ENCODE results near the gene BSDC1.
A peak's percentile ranks its signal among the peaks of the same experiment; 100 is the strongest.

Gene BSDC1

GRCh38 chr1:32336963-32337675, 57.1 kb downstream of the BSDC1 start:
- peak; percentile 39 for DNase-seq (ENCODE audit: low spot score)

GRCh38 chr1:32336591-32336932, 57.7 kb downstream of the BSDC1 start:
- DNase-seq (ENCODE audit: low spot score), result no peak

- peak; percentile 90 for DNase-seq (ENCODE audit: low spot score)
Measured at GRCh38 chr1:32335790-32336590, 58.3 kb downstream of the BSDC1 start, which contains the start of gene MARCKSL1. TSS of gene MARCKSL1 (minus strand) at chr1:32336233. CDS start at chr1:32336033, 200 bp downstream.

GRCh38 chr1:32335535-32335789, 58.8 kb downstream of the BSDC1 start:
- no peak for DNase-seq (ENCODE audit: low spot score)

- DNase-seq (ENCODE audit: low spot score), result peak; percentile 80
Measured at GRCh38 chr1:32334864-32335534, 59.2 kb downstream of the BSDC1 start.

GRCh38 chr1:32334274-32334861, 59.9 kb downstream of the BSDC1 start:
- no peak for DNase-seq (ENCODE audit: low spot score)

- DNase-seq (ENCODE audit: low spot score), result no peak
Measured at GRCh38 chr1:32333251-32333963, 60.8 kb downstream of the BSDC1 start.

GRCh38 chr1:32332290-32333079, 61.8 kb downstream of the BSDC1 start:
- no peak for DNase-seq (ENCODE audit: low spot score)

GRCh38 chr1:32331549-32331948, 62.7 kb downstream of the BSDC1 start:
- no peak for DNase-seq (ENCODE audit: low spot score)

GRCh38 chr1:32330558-32331151, 63.6 kb downstream of the BSDC1 start:
- DNase-seq (ENCODE audit: low spot score), result no peak

GRCh38 chr1:32329931-32330466, 64.2 kb downstream of the BSDC1 start:
- DNase-seq (ENCODE audit: low spot score), result no peak

- DNase-seq (ENCODE audit: low spot score), result no peak
Measured at GRCh38 chr1:32327204-32327603, 67.0 kb downstream of the BSDC1 start.

GRCh38 chr1:32321712-32322291, 72.4 kb downstream of the BSDC1 start:
- DNase-seq (ENCODE audit: low spot score), result no peak

- no peak for DNase-seq (ENCODE audit: low spot score)
Measured at GRCh38 chr1:32318127-32318869, 75.9 kb downstream of the BSDC1 start.

GRCh38 chr1:32316903-32317277, 77.4 kb downstream of the BSDC1 start:
- DNase-seq (ENCODE audit: low spot score), result no peak

Data from AG08396 (cell line).